GM18505 (cell line): ENCODE data around the gene IL4I1.
"Not testable (repeated sequence)": the region's sequence is repeated elsewhere in the genome, so short reads cannot be mapped to it uniquely, and the experiment has no call there.

Experiments
- ATAC-seq: cut with Tn5 transposase; IDR thresholded peaks from one replicate; pipeline ENCODE4 v1.9.1; 2021; ENCODE audit not compliant: unreplicated experiment
- POLR2A ChIP-seq: IDR thresholded peaks from 4 replicates; pipeline ENCODE4 v1.6.1; 2011; ENCODE audit warnings: borderline replicate concordance; ENCODE audit not compliant: insufficient read depth, insufficient read length; ENCODE audit errors: extremely low read depth

IL4I1 gene

DNA sequence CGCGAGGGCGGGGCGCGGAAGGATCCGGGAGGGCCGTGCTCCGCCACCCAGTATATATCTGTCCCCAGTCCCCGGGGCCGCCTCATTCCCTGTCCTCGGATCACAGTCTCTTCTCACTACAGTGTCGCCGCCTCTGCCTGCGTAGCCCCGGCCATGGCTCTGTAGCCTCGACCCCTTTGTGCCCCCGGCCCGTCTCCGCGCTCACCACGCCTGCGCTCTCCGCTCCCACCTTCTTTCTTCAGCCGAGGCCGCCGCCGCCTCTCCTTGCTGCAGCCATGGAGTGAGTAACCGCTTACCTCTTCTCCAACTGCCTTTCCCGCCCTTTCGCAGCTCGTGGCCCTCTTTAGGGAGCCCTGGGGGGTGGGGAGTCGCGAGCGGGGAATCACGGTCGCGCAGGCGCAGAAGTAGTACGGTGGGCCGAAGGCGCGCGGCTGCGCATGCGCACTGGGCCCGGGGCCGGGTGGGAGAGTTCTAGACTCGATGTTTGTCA lies 32.5 kb upstream of the IL4I1 start, which contains the start of the genes ATF5 and NUP62:
ATF5 (plus strand) TSS at position 85 of the 490 bp plus-strand sequence. CDS start 1,646 bp downstream, outside the sequence.
NUP62 (minus strand) TSS at position 384 of the 490 bp plus-strand sequence. CDS start 19,697 bp downstream, outside the sequence.
- ATAC-seq = peak; percentile 40
- peak; percentile 98 for TF ChIP-seq POLR2A

GRCh38 chr19:49927526-49928264 lies 31.0 kb upstream of the IL4I1 start:
- TF ChIP-seq POLR2A = no peak
- ATAC-seq = no peak

DNA sequence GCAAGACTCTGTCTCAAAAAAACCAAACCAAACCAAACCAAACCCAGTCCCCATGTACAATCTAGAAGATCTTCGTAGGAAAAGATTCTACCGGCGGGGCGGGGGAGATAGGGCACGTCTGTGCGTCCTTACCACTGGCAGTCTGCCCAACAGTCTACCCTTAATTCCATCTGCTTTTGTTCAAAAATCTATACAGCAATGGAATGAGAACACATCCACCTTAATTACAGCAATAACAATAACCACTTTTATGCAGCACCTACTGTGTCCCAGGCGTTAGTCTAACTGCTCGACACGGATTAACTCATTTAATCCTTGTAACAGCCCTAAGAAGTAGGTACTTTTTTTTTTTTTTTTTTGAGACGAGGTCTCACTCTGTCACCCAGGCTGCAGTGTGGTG lies 29.8 kb upstream of the IL4I1 start:
- ATAC-seq = no peak
- TF ChIP-seq POLR2A = no peak

DNA sequence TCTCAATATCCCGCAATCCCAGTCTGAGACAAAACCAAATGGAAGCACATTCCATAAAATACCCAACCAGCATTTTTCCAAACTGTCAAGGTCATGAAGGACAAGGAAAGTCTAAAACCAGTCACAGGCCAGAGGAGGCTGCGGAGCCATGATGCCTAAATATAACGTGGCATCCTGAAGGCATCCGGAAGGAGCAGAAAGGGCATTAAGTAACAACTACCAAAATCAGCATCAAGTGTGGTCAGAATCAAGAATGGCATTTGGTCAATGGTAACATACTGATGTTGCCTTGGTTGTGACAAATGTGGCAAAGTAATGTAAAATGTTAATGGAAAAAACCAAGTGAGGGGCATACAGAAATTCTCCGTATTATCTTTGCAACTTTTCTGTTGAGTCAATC lies 28.8 kb upstream of the IL4I1 start:
- no peak for ATAC-seq
- TF ChIP-seq POLR2A = no peak

GRCh38 chr19:49924881-49925210 lies 28.2 kb upstream of the IL4I1 start:
- ATAC-seq = not testable (repeated sequence)

DNA sequence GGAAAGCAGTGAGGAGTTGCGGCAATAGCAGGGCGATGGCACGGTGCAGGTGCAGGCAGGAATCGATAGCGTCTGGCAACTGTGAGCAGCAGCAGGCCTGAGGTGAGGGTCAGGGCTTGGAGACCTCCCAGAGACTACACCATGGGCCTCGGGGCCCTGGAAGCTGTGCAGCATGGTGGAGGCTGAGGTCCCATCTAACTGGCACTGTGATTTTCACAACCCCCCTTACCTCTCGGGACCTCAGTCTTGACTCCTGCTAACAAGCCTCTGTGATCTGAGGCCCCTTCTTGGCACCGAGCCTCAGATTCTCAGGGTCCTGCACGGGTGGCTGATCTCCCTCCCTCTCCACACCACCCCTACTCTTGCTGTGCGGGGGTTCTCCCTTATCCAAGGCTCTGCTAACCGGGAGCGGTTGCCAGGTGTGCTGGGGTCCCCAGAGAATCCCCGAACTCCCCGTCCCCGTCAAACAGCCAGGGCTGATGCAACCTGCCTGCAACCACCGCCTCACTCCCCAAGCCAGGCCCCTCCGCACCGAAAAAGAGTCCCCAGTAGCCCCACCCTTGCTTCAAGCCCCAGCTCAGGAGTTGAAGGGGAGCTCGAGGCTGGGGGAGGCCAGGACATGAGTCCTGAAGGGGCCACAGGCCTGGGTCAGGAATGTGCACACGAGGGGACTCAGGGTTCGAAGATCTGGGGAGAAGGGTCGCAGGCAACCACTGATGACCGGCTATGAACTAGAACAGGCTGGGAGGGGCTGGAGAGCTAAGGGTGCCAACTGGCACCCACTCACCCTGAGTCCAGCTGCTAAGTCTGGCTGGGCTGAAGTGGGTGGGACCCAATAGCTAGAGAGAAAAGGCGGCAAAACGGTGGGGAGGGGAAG lies 27.6 kb upstream of the IL4I1 start:
- ATAC-seq = no peak
- TF ChIP-seq POLR2A = no peak

GRCh38 chr19:49923055-49924003 lies 26.6 kb upstream of the IL4I1 start:
- TF ChIP-seq POLR2A = peak; percentile 21
- no peak for ATAC-seq

DNA sequence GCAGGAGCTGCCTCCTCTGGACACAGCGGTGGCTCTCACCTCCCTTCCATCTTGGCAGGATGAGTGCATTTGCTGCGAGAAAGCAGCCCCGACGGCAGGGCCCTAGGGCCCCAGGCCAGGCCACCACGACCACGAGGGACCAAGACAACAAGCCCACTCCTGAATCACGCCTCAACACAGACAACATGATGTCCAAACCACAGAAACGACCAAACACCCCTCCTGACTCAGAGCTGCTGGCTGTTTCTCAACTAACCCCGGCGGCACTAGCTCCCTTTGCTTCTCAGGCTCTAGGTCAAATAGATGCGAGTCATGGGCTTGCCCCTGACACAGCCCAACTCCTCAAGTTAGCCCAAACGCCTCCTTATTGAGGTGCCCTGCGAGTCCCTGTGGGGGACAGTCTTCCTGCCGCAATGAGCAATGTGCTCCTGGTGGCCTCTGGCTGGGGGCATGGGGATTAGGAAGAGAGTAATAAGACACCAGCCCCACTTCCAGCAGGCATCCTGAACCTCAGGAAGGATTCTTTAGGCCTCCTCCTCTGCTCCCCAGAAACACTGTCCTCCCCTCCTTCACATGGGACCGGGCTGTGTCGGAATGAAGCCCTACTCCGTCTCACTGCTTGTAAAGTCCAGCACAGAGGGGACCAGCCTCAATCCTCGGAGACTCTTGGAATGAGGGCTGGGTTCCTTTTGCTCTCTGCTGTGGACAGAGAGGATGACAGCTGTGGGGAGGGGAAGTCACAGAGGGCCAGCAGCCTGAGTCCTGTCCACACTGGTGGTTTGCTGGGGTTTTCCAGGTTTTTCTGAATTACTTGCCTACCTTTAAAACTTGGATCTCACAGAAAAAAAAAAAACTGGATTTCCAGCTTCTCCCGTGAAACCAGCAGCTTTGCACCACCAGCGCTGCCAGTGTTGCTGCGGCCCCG lies 25.4 kb upstream of the IL4I1 start:
- no peak for TF ChIP-seq POLR2A
- ATAC-seq = no peak

DNA sequence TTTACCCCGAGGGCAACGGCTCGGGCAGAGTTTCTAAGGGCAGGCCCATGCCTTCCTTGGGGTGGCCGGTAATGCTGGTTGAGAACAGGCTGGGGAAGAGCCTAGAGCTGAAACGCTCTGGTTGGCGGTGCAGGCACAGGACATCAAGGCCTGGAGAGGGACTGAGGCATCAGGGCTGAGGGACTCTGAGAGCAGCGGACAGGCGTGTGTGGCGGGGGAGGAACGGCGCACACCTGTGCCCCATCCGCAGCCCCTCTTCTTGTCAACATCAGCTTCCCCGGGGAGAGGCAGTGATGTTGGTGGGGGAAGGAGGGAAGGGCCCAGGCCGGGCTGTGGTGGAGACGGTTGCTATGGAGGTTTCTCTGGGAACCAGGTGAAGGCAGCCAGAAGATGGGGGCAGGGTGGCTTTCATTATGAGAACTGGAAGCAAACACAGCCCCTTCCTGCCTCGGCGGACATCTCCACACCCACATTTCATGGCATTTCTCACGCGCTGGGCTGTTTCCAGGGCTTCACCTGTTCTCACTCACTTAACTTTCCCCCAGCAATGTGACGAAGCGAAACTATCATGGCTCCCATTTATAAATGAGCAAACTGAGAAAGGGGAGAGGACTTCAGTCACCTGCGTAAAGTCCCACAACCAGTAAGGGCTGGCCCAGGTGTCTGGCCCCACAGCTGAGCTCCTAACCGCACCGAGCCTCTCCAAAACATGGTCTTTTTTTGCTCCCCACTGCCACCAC lies 24.1 kb upstream of the IL4I1 start:
- TF ChIP-seq POLR2A = peak; percentile 25
- ATAC-seq = no peak

- no peak for TF ChIP-seq POLR2A
- no peak for ATAC-seq
Observed at GRCh38 chr19:49918089-49918488, 21.4 kb upstream of the IL4I1 start.
